Colon (tissue), 2 donors: ENCODE results near the gene KIAA1328.
"Not testable (repeated sequence)": the region's sequence is repeated elsewhere in the genome, so short reads cannot be mapped to it uniquely, and the experiment has no call there.

Source experiments
- FAIRE-seq: peaks from 2 replicates; lab custom pipeline; 2012; peaks lifted over from hg19 to GRCh38; lab: Jason Lieb, UNC
- donor health status: control.
- donor health status: control.

KIAA1328 gene

GRCh38 chr18:36826556-36826955 lies 2.4 kb upstream of the KIAA1328 start:
- FAIRE-seq: no peak

- no peak for FAIRE-seq
Measured at GRCh38 chr18:36828157-36828629, 734 bp upstream of the KIAA1328 start.

DNA sequence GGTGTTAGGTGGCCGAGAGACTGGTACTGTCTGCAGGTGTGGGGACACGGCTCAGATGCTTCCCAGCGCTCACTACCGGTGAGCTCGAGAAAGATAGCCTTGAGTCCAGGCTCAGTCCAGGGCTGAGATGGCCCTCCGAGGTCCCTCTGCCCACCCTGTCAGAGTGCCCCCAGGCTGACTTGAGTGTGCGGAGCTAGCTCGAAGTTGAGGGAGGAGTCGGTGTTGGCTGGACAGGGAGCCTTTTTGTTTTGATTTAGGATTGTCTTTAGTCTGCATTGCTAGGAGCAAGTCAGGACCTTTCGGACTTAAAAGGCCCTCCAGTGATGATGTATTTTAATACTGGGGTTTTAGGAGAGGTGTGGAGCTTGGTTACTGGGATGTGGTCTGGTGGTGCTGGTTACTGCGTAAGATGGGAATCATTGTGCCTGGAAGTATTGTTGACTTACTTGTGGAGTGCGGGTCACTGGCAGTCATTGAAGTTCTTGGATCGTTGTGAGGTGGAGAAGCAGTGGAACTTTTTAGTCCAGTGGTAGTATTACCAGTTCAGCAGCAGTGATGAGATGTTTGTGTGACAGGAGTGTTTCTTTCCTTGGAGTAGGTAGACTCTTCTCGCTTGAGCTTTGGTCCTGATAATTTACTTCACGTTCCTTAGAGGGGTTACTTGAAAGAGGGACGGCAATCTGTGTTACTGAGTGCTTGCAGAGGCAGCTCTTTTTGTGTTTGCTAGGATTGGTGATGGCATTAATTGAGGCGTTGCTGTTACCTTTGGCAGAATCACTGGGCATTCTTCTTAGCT lies 633 bp downstream of the KIAA1328 start:
- no peak for FAIRE-seq

GRCh38 chr18:36830158-36830495 lies 1.2 kb downstream of the KIAA1328 start:
- no peak for FAIRE-seq

- no peak for FAIRE-seq
Measured at GRCh38 chr18:36831139-36831538, 2.2 kb downstream of the KIAA1328 start.

GRCh38 chr18:36833120-36833519 lies 4.2 kb downstream of the KIAA1328 start:
- no peak for FAIRE-seq

DNA sequence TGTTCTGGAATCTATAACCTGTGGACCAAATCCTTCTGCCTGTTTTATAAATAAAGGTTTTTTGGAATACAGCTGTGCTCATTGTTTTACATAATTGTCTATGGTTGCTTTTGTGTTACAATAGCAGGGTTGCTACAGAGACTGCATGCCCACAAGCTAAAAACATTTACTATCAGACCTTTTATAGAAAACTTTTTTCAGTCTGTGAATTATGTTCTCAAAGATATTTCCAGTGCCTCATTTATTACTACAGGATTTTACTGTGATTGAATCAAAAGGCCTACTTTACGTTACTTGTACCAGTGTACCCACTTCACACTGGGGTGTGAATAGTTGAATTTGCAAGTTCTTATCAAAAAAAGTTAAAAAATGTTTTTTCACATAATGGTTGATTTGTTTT lies 7.0 kb downstream of the KIAA1328 start:
- FAIRE-seq: no peak

DNA sequence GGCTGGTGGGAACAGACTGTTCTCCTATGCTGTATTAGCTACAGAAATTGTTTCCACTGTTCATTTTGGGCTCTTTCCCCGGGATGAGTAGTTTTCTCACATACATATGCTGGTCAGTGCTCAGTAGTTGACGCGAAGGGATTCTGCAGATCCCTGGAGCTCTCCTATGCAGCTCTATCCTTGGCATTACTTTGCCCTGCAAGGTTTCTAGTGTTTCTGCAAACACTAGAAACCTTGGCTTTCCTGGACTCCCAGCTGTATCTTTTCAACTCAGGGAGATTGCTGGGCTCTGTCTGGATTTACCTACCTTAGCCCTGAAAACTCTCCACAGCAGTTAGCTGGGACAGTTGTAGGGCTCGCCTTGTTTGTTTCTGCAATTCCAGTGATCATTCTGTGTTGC lies 10.9 kb downstream of the KIAA1328 start:
- FAIRE-seq: no peak

DNA sequence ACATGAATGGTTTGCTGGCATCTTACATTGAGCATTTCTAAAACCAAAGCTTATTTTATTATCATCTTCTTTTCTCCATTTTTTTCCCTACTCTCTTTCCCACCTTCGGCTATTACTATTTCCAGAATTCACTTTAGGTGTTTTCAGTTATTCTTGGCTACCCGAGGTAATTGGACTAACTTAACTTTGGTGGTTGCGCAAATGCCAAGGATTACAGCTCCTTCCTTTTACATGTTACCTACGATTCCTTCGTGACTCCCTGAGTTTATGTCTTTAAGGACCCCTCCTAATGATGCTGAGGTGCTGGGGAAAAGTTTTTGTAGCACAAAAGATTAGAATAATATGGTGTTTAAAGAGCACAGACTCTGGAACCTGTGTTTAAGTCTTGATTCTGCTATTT lies 14.3 kb downstream of the KIAA1328 start:
- FAIRE-seq: no peak

GRCh38 chr18:36843784-36844183 lies 14.9 kb downstream of the KIAA1328 start:
- no peak for FAIRE-seq

- FAIRE-seq: no peak
Measured at GRCh38 chr18:36848609-36849008, 19.7 kb downstream of the KIAA1328 start.

DNA sequence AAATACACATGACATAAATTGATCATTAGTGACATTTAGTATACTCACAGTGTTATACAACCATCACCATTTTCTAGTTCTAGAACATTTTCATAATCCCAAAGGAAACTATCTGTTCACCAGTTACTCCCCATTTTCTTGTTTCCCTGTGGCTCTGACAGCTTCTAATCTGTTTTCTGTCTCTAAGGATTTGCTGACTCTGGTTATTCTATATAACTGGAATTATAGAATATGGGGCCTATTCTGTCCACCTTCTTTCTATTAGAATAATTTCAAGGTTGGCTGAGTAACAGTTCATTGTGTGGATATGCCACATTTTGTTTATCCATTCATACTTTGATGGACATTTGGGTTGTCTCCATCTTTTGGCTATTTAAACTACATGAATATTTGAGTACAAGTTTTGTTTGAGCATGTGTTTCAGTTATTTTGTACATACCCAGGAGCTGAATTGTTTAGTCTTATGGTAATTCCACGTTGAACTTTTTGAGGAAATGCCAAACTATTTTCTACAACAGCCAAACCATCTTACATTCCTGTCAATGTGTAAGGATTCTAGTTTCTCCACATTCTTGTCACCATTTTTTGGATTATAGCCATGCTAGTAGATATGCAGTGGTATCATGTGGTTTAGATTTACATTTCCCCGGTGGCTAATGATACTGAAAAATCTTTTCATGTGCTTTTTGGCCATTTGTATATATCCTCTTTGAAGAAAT lies 20.5 kb downstream of the KIAA1328 start:
- no peak for FAIRE-seq

GRCh38 chr18:36850527-36851201 lies 21.7 kb downstream of the KIAA1328 start:
- no peak for FAIRE-seq

- FAIRE-seq: no peak
Measured at GRCh38 chr18:36851202-36851590, 22.3 kb downstream of the KIAA1328 start.

DNA sequence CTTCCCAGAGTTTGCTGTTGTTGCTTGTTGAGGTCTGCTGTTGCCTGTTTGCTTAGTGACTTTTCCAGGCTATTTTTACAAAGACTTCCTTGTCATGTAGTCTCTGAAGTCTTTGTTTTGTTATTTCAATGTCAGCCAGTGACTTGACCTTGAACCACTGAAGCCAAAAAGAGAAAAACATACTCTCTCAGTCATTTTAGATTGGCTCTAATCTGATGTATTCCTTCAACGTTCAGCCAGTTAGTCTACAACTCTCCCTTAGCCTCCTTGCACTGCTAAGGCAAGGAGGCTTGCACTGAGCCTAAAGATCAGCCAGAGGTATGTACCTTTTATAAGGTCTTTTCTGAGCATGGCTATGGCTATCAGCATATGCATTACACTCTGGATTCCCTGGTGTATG lies 27.9 kb downstream of the KIAA1328 start:
- no peak for FAIRE-seq

- FAIRE-seq: no peak
Measured at GRCh38 chr18:36862182-36862581, 33.3 kb downstream of the KIAA1328 start.

DNA sequence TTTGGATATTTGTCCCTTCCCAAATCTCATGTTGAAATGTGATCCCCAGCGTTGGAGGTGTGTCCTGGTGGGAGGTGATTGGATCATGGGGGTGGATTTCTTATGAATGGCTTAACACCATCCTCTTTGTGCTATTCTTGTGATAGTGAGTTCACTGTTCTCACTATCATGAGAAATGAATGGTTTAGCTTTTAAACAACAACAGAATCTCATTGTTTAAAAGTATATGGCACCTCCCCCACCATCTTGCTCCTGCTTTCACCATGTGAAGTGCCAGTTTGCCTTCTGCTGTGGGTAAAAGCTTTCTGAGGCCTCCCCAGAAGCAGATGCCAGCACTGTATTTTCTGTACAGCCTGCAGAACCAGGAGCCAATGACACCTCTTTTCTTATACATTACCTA lies 38.1 kb downstream of the KIAA1328 start:
- FAIRE-seq: no peak

GRCh38 chr18:36871801-36872200 lies 42.9 kb downstream of the KIAA1328 start:
- no peak for FAIRE-seq

DNA sequence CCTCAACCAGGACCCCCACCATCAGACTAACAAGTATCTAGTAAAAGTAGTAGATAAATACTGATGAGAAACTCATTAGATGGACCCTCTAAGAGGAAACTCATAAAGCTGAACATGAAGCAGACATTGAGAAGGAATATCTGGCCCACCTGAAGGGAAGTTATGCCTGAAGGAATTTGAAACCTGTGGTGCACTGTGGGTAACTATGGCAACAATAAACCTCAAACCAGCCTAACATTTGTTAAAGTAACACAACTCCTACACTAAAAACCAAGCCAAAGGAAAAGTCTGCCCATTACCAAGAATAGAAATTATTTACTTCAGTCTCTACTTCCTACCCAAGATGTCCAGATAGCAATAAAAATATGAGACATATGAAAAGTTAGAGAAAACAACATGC lies 43.4 kb downstream of the KIAA1328 start:
- FAIRE-seq: no peak

DNA sequence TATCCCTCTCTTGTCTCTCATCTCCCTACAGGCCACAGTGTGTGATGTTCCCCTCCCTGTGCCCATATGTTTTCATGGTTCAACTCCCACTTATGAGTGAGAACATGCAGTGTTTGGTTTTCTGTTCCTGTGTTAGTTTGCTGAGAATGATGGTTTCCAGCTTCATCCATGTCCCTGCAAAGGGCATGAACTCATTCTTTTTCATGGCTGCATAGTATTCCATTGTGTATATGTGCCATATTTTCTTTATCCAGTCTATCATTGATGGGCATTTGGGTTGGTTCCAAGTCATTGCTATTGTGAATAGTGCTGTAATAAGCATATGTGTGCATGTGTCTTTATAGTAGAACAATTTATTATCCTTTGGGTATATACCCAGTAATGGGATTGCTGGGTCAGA lies 44.9 kb downstream of the KIAA1328 start:
- not testable (repeated sequence) for FAIRE-seq

- FAIRE-seq: not testable (repeated sequence)
Measured at GRCh38 chr18:36879796-36880195, 50.9 kb downstream of the KIAA1328 start.

- no peak for FAIRE-seq
Measured at GRCh38 chr18:36885981-36886380, 57.1 kb downstream of the KIAA1328 start.

GRCh38 chr18:36887114-36887513 lies 58.2 kb downstream of the KIAA1328 start:
- FAIRE-seq: no peak
